ENCODE measurements around the gene FSTL3.
A peak's percentile ranks its signal among the peaks of the same experiment; 100 is the strongest.

DNA sequence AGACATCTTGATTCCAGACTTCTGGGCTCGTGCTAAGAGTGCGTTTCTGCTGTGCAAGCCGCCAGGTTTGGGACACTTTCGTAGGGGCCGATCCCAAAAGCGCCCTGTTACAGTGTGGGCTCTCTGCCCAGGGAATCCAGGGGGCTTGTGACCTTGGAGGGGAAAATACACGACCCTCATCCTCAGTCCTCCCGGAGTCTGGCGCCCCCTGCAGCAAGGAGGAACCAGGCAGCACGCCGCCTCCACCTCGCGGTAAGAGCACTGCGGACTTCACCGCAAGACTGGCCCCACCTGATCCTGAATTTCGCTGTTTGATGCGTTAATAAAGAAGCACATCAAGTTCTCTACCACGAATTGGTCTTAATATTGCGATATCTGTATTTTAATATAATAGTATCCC, 48.0 kb upstream of the FSTL3 start:
- no peak for TF ChIP-seq POLR2A (IDR thresholded peaks at IDR 0.05)
- TF ChIP-seq, protein P1, sequence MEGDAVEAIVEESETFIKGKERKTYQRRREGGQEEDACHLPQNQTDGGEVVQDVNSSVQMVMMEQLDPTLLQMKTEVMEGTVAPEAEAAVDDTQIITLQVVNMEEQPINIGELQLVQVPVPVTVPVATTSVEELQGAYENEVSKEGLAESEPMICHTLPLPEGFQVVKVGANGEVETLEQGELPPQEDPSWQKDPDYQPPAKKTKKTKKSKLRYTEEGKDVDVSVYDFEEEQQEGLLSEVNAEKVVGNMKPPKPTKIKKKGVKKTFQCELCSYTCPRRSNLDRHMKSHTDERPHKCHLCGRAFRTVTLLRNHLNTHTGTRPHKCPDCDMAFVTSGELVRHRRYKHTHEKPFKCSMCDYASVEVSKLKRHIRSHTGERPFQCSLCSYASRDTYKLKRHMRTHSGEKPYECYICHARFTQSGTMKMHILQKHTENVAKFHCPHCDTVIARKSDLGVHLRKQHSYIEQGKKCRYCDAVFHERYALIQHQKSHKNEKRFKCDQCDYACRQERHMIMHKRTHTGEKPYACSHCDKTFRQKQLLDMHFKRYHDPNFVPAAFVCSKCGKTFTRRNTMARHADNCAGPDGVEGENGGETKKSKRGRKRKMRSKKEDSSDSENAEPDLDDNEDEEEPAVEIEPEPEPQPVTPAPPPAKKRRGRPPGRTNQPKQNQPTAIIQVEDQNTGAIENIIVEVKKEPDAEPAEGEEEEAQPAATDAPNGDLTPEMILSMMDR (IDR thresholded peaks at IDR 0.05): peak in 1 of 4 experiments; percentile 21
- TF ChIP-seq POLR2AphosphoS5 (IDR thresholded peaks at IDR 0.05): no peak
